Activated CD8-positive, alpha-beta T cell treated with anti-CD3 and anti-CD28 coated beads for 36 hours (primary cell): ENCODE results near the gene CENPP. TPM values are rescaled to one million over a fixed set of nuclear protein-coding genes. Genes with fewer than 3 reads are reported as not detected.
A peak's percentile ranks its signal among the peaks of the same experiment; 100 is the strongest.

ENCODE experiments used
- ATAC-seq: fragments of 200-7000 bp; cut with Tn5 transposase; one replicate; pipeline ENCODE4 v1.10.0; 2021; ENCODE audit warnings: mild to moderate bottlenecking, moderate library complexity
- CTCF ChIA-PET: fragments of 350-600 bp; sonication (Branson Sonifier 250); formaldehyde crosslinking; loops from one replicate; lab custom pipeline; 2021; ENCODE audit warnings: antibody characterized with exemption; lab: Charles Lee
- POLR2A ChIA-PET: fragments of 350-600 bp; sonication (Branson Sonifier 250); formaldehyde crosslinking; loops from one replicate; lab custom pipeline; 2021; ENCODE audit warnings: antibody characterized with exemption; lab: Charles Lee
- DNase-seq: peaks from one replicate; pipeline ENCODE4 v3.0.0-alpha.2; 2020
- H3K27ac Mint-ChIP-seq: one replicate; pipeline ENCODE4 v1.8.0; 2021; ENCODE audit warnings: mild to moderate bottlenecking, mixed read lengths
- H3K27me3 Mint-ChIP-seq: one replicate; pipeline ENCODE4 v1.8.0; 2021; ENCODE audit warnings: mixed read lengths
- H3K36me3 Mint-ChIP-seq: one replicate; pipeline ENCODE4 v1.8.0; 2021; ENCODE audit warnings: low read depth, mixed read lengths
- H3K4me1 Mint-ChIP-seq: one replicate; pipeline ENCODE4 v1.8.0; 2021; ENCODE audit warnings: low read depth, mixed read lengths
- H3K4me3 Mint-ChIP-seq: one replicate; pipeline ENCODE4 v1.8.0; 2021; ENCODE audit warnings: mild to moderate bottlenecking, moderate library complexity, mixed read lengths
- H3K9me3 Mint-ChIP-seq: one replicate; pipeline ENCODE4 v1.8.0; 2021; ENCODE audit warnings: mixed read lengths
- CTCF ChIP-seq: fragments of 200-600 bp; IDR thresholded peaks from one replicate; pipeline ENCODE4 v1.8.0; 2022; ENCODE audit warnings: antibody characterized with exemption, mild to moderate bottlenecking
- intact Hi-C: fragments of 100-400 bp; cut with micrococcal nuclease; formaldehyde crosslinking; loops from one replicate; pipeline ENCODE4 v1.10.0; 2022
- total RNA-seq, 2 experiments: library from RNA; stranded (reverse); gene quantifications; one replicate each; pipeline ENCODE4 v1.2.3, GENCODE V29; 2021

CENPP gene
- total RNA-seq, 2 experiments from 2014 or later, result 22.5 to 28.7 TPM

- TF ChIP-seq CTCF, result no peak
- ATAC-seq, result peak; percentile 53
- Mint-ChIP-seq H3K36me3 (peaks cover 19% of the 10 kb centered on the region), H3K27me3 (no peaks in the 10 kb centered on the region), H3K27ac (no peak overlapping the region), H3K9me3 (no peaks in the 10 kb centered on the region), H3K4me1 (peaks cover 6% of the 10 kb centered on the region), H3K4me3 (no peak overlapping the region)
- intact Hi-C loops, result no loop called here
- ChIA-PET POLR2A (no interaction called here), CTCF (no interaction called here)
- peak; percentile 16 for DNase-seq
These were observed 331.7 kb downstream of the CENPP start for GRCh38 chr9:92657296-92658094.

GRCh38 chr9:92658176-92658575 is 332.4 kb downstream of the CENPP start:
- CTCF ChIA-PET, result no interaction called here
- no peak for TF ChIP-seq CTCF
- no peaks in the 10 kb centered on the region for H3K9me3 Mint-ChIP-seq
- no peak overlapping the region for H3K27ac Mint-ChIP-seq
- no peak for DNase-seq
- intact Hi-C loops, result no loop called here
- no peak for ATAC-seq
- peaks cover 11% of the 10 kb centered on the region for H3K4me1 Mint-ChIP-seq
- peaks cover 18% of the 10 kb centered on the region for H3K36me3 Mint-ChIP-seq
- H3K4me3 Mint-ChIP-seq, result no peak overlapping the region
- H3K27me3 Mint-ChIP-seq, result no peaks in the 10 kb centered on the region
- POLR2A ChIA-PET, result no interaction called here

- CTCF ChIA-PET, result no interaction called here
- no peaks in the 10 kb centered on the region for H3K27me3 Mint-ChIP-seq
- DNase-seq (no peak), ATAC-seq (no peak)
- no peak overlapping the region for H3K27ac Mint-ChIP-seq
- intact Hi-C loops, result no loop called here
- no peaks in the 10 kb centered on the region for H3K9me3 Mint-ChIP-seq
- no peak overlapping the region for H3K4me3 Mint-ChIP-seq
- no peak for TF ChIP-seq CTCF
- POLR2A ChIA-PET, result no interaction called here
- peaks cover 17% of the 10 kb centered on the region for H3K36me3 Mint-ChIP-seq
- H3K4me1 Mint-ChIP-seq, result peaks cover 13% of the 10 kb centered on the region
These were observed 332.9 kb downstream of the CENPP start for GRCh38 chr9:92658611-92659010.

- Mint-ChIP-seq H3K4me3 (no peak overlapping the region), H3K9me3 (no peaks in the 10 kb centered on the region), H3K4me1 (peaks cover 22% of the 10 kb centered on the region), H3K27ac (no peak overlapping the region), H3K27me3 (no peaks in the 10 kb centered on the region), H3K36me3 (peaks cover 17% of the 10 kb centered on the region)
- ChIA-PET CTCF (interaction anchor here (1.2 to 1.6 kb wide), 2 partner anchors 106 to 520 kb away, joined by 3 to 4 read pairs; no protein-coding TSS in a partner anchor), POLR2A (interaction anchor here (0.6 to 0.9 kb wide), 2 partner anchors 45 to 333 kb away, joined by 3 read pairs; no protein-coding TSS in a partner anchor)
- ATAC-seq (no peak), DNase-seq (no peak)
- no peak for TF ChIP-seq CTCF
- intact Hi-C loops, result no loop called here
These were observed 333.8 kb downstream of the CENPP start for GRCh38 chr9:92659601-92660000.

GRCh38 chr9:92660266-92660665 is 334.5 kb downstream of the CENPP start:
- Mint-ChIP-seq H3K9me3 (no peaks in the 10 kb centered on the region), H3K36me3 (peaks cover 18% of the 10 kb centered on the region), H3K27me3 (no peaks in the 10 kb centered on the region), H3K27ac (no peak overlapping the region), H3K4me1 (peaks cover 28% of the 10 kb centered on the region), H3K4me3 (no peak overlapping the region)
- ChIA-PET CTCF (interaction anchor here (0.9 to 1.6 kb wide), 3 partner anchors 11 to 521 kb away, joined by 3 to 4 read pairs (median 3); no protein-coding TSS in a partner anchor), POLR2A (interaction anchor here (0.6 kb wide), 1 partner anchor 10 kb away, joined by 3 read pairs; no protein-coding TSS in a partner anchor)
- DNase-seq (no peak), ATAC-seq (no peak)
- intact Hi-C loops, result no loop called here
- TF ChIP-seq CTCF, result no peak
